Type B pancreatic cell (in vitro differentiated cells): ENCODE measurements around the gene MLH3. TPM values are rescaled to one million over a fixed set of nuclear protein-coding genes. Genes with fewer than 3 reads are reported as not detected.

Source experiments
- DNase-seq: peaks from one replicate; pipeline ENCODE4 v3.0.0; 2021; ENCODE audit warnings: mixed read lengths; ENCODE audit not compliant: unreplicated experiment; ENCODE audit errors: extremely low spot score
- H3K27ac Mint-ChIP-seq: 2 replicates; pipeline ENCODE4 v1.8.0; 2021; ENCODE audit warnings: mild to moderate bottlenecking, mixed read lengths
- H3K27me3 Mint-ChIP-seq: 2 replicates; pipeline ENCODE4 v1.8.0; 2021; ENCODE audit warnings: mixed read lengths
- H3K36me3 Mint-ChIP-seq: 2 replicates; pipeline ENCODE4 v1.8.0; 2021; ENCODE audit warnings: mixed read lengths
- H3K4me1 Mint-ChIP-seq: one replicate; pipeline ENCODE4 v1.8.0; 2021; ENCODE audit warnings: mixed read lengths; ENCODE audit not compliant: unreplicated experiment
- H3K4me3 Mint-ChIP-seq: 2 replicates; pipeline ENCODE4 v1.8.0; 2021; ENCODE audit warnings: mild to moderate bottlenecking, mixed read lengths
- H3K9me3 Mint-ChIP-seq: 2 replicates; pipeline ENCODE4 v1.8.0; 2021; ENCODE audit warnings: mixed read lengths
- CTCF ChIP-seq: fragments of 200-600 bp; sonication (generic); conservative IDR thresholded peaks from 2 replicates; pipeline ENCODE4 v1.5.0; 2021; ENCODE audit warnings: antibody characterized with exemption, mild to moderate bottlenecking
- long read RNA-seq: library from polyadenylated mRNA; unstranded; transcript quantifications from one replicate; pipeline ENCODE4 v2.0.0, GENCODE V29; 2020
- total RNA-seq: library from RNA; stranded (reverse); gene quantifications from 2 replicates; pipeline ENCODE4 v1.2.1, GENCODE V29; 2021; ENCODE audit warnings: low replicate concordance

The MLH3 gene
- 19.3 and 28.5 TPM in 2 replicates for total RNA-seq
- long read RNA-seq, full-length matches to known transcripts, result 4 of 31 reads
- long read RNA-seq, partial matches to known transcripts, result 25 of 31 reads
- long read RNA-seq, other reads (novel, unspliced or antisense), result 2 of 31 reads

GRCh38 chr14:75050852-75051555, at the start of gene MLH3:
MLH3 (minus strand) TSS chr14:75051467; CDS start chr14:75049655, 1,812 bp downstream.
- no peak for TF ChIP-seq CTCF
- Mint-ChIP-seq H3K4me3 (peak within 1 kb of the TSS; percentile 95), H3K4me1 (peaks cover 17% of the 10 kb centered on the region)

GRCh38 chr14:75098682-75099081, 47.4 kb upstream of the MLH3 start:
- Mint-ChIP-seq H3K4me1 (no peaks in the 10 kb centered on the region), H3K4me3 (no peak overlapping the region), H3K27ac (no peak overlapping the region), H3K36me3 (peaks cover 47% of the 10 kb centered on the region), H3K27me3 (no peaks in the 10 kb centered on the region), H3K9me3 (no peaks in the 10 kb centered on the region)
- DNase-seq, result no peak
- TF ChIP-seq CTCF, result no peak

More at GRCh38 chr14:75050852-75051555, at the start of gene MLH3:
- peak; percentile 88 for DNase-seq
- peaks cover 44% of the 10 kb centered on the region for H3K36me3 Mint-ChIP-seq
- peak within 1 kb of the TSS; percentile 93 for H3K27ac Mint-ChIP-seq
- H3K9me3 Mint-ChIP-seq, result no peaks in the 10 kb centered on the region
- H3K27me3 Mint-ChIP-seq, result peaks cover 3% of the 10 kb centered on the region

GRCh38 chr14:75098212-75098611, 46.9 kb upstream of the MLH3 start:
- H3K4me1 Mint-ChIP-seq, result no peaks in the 10 kb centered on the region
- H3K9me3 Mint-ChIP-seq, result no peaks in the 10 kb centered on the region
- no peak for DNase-seq
- TF ChIP-seq CTCF, result no peak
- H3K27me3 Mint-ChIP-seq, result no peaks in the 10 kb centered on the region
- no peak overlapping the region for H3K4me3 Mint-ChIP-seq
- peaks cover 43% of the 10 kb centered on the region for H3K36me3 Mint-ChIP-seq
- H3K27ac Mint-ChIP-seq, result no peak overlapping the region

- no peak overlapping the region for H3K27ac Mint-ChIP-seq
- no peaks in the 10 kb centered on the region for H3K9me3 Mint-ChIP-seq
- H3K4me1 Mint-ChIP-seq, result no peaks in the 10 kb centered on the region
- TF ChIP-seq CTCF, result no peak
- H3K27me3 Mint-ChIP-seq, result no peaks in the 10 kb centered on the region
- peaks cover 43% of the 10 kb centered on the region for H3K36me3 Mint-ChIP-seq
- H3K4me3 Mint-ChIP-seq, result no peak overlapping the region
- DNase-seq, result no peak
Measured at GRCh38 chr14:75096959-75097358, 45.7 kb upstream of the MLH3 start.

- no peak overlapping the region for H3K4me3 Mint-ChIP-seq
- no peak for TF ChIP-seq CTCF
- no peaks in the 10 kb centered on the region for H3K27me3 Mint-ChIP-seq
- peaks cover 38% of the 10 kb centered on the region for H3K36me3 Mint-ChIP-seq
- H3K27ac Mint-ChIP-seq, result no peak overlapping the region
- H3K4me1 Mint-ChIP-seq, result no peaks in the 10 kb centered on the region
- H3K9me3 Mint-ChIP-seq, result no peaks in the 10 kb centered on the region
- no peak for DNase-seq
Measured at GRCh38 chr14:75095690-75096089, 44.4 kb upstream of the MLH3 start.
